K562 (cell line): ENCODE data around the gene PRKRIP1. TPM values are rescaled to one million over a fixed set of nuclear protein-coding genes. Genes with fewer than 3 reads are reported as not detected.

ENCODE experiments used
- ASH1L ChIP-seq: fragments of 450-650 bp; IDR thresholded peaks from 2 replicates; pipeline ENCODE4 v1.6.1; 2018; ENCODE audit warnings: borderline replicate concordance, mild to moderate bottlenecking, low read depth; ENCODE audit not compliant: partially characterized antibody
- BRD4 ChIP-seq: fragments of 200-600 bp; sonication (generic); IDR thresholded peaks from 2 replicates; pipeline ENCODE4 v1.6.1; 2017; ENCODE audit warnings: inconsistent platforms
- EGR1 ChIP-seq: fragments of 450-650 bp; conservative IDR thresholded peaks from 2 replicates; pipeline ENCODE4 v1.6.1; 2017; ENCODE audit warnings: mild to moderate bottlenecking
- FOXK1 ChIP-seq: sonication (generic); formaldehyde crosslinking; IDR thresholded peaks from 2 replicates; pipeline ENCODE4 v1.8.0; 2022; ENCODE audit warnings: missing genetic modification reagents, mild to moderate bottlenecking, borderline replicate concordance
- KDM1A ChIP-seq, 2 experiments: fragments of 450-650 bp; IDR thresholded peaks; 2 replicates each; pipeline ENCODE4 v1.6.1; 2016; ENCODE audit warnings: mild to moderate bottlenecking in 2 of 2
- SIN3B ChIP-seq: fragments of 450-650 bp; IDR thresholded peaks from 2 replicates; pipeline ENCODE4 v1.6.1; 2017; ENCODE audit warnings: low read depth, mild to moderate bottlenecking, moderate library complexity
- SUPT5H ChIP-seq: fragments of 450-650 bp; IDR thresholded peaks from 2 replicates; pipeline ENCODE4 v1.6.1; 2016
- ZBTB1 ChIP-seq: sonication (generic); formaldehyde crosslinking; IDR thresholded peaks from 2 replicates; pipeline ENCODE4 v1.8.1; 2023; ENCODE audit warnings: missing genetic modification reagents, low read depth, mild to moderate bottlenecking, borderline replicate concordance
- ZNF717 ChIP-seq: fragments of 250-450 bp; sonication (Bioruptor Pico); IDR thresholded peaks from 2 replicates; pipeline ENCODE4 v1.5.0; 2021
- polyA plus RNA-seq, 8 experiments: library from polyadenylated mRNA; depleted of rRNA in 4 of 8; stranded (reverse) in 5 of 8; unstranded in 3 of 8; fragments of >200 nt; fragmentation: Nextera tagmentation in 2 of 8; fragmentation: Illumina TruSeq in 1 of 8; extraction: Ambion mirVana in 2 of 8; extraction: Trizol in 1 of 8; gene quantifications; 2 replicates each; pipeline versions ENCODE4 v1.2.1 to v1.2.3, GENCODE V29; 2011 to 2014; ENCODE audit warnings: inconsistent platforms in 1 of 8, missing spikeins in 1 of 8
- total RNA-seq, 7 experiments: library from RNA; depleted of rRNA in 6 of 7; stranded (reverse); fragments of >200 nt in 6 of 7; fragmentation: Illumina TruSeq in 2 of 7; extraction: Trizol in 2 of 7; gene quantifications; 2 replicates each; pipeline versions ENCODE4 v1.2.1 to v1.2.3, GENCODE V29; 2011 to 2021; ENCODE audit warnings: low replicate concordance in 1 of 7
- TF ChIP-seq, protein P1 (sequence below): sonication (generic); formaldehyde crosslinking; IDR thresholded peaks from 2 replicates; pipeline ENCODE4 v1.4.0; 2020; ENCODE audit warnings: mild to moderate bottlenecking, missing genetic modification reagents
- TF ChIP-seq, protein P2 (sequence below): fragments of 450-650 bp; formaldehyde crosslinking; conservative IDR thresholded peaks from 2 replicates; pipeline ENCODE4 v1.4.0; 2022; ENCODE audit warnings: mild to moderate bottlenecking, missing genetic modification characterization
- TF ChIP-seq, protein P3 (sequence below): sonication (generic); formaldehyde crosslinking; IDR thresholded peaks from 2 replicates; pipeline ENCODE4 v1.5.0; 2020; ENCODE audit warnings: missing genetic modification reagents
- TF ChIP-seq, protein P4 (sequence below): sonication (generic); formaldehyde crosslinking; IDR thresholded peaks from 2 replicates; pipeline ENCODE4 v1.8.1; 2023; ENCODE audit warnings: mild to moderate bottlenecking, missing genetic modification reagents, moderate library complexity
- TF ChIP-seq, protein P5 (sequence below): sonication (generic); formaldehyde crosslinking; IDR thresholded peaks from 2 replicates; pipeline ENCODE4 v1.9.0; 2022; ENCODE audit warnings: mild to moderate bottlenecking, missing genetic modification reagents
- TF ChIP-seq, protein P6 (sequence below), 3 experiments: fragments of 200-800 bp in 1 of 3; fragments of 250-450 bp in 1 of 3; fragments of 450-650 bp in 1 of 3; sonication (Bioruptor Pico) in 1 of 3; sonication (Bioruptor generic) in 1 of 3; formaldehyde crosslinking in 1 of 3; IDR thresholded peaks; 2 replicates each; pipeline versions ENCODE4 v1.6.1 to v1.8.0; 2016 to 2022; ENCODE audit warnings: mild to moderate bottlenecking in 2 of 3, missing genetic modification characterization in 2 of 3, missing compliant biosample characterization in 1 of 3, moderate library complexity in 1 of 3

PRKRIP1 gene
- total and polyA plus RNA-seq, 9 of the 15 experiments (the other 6 are each of a cell fraction or from before 2014, with no cell fraction given) = 14.9 to 52.1 (median 19.8) TPM

DNA sequence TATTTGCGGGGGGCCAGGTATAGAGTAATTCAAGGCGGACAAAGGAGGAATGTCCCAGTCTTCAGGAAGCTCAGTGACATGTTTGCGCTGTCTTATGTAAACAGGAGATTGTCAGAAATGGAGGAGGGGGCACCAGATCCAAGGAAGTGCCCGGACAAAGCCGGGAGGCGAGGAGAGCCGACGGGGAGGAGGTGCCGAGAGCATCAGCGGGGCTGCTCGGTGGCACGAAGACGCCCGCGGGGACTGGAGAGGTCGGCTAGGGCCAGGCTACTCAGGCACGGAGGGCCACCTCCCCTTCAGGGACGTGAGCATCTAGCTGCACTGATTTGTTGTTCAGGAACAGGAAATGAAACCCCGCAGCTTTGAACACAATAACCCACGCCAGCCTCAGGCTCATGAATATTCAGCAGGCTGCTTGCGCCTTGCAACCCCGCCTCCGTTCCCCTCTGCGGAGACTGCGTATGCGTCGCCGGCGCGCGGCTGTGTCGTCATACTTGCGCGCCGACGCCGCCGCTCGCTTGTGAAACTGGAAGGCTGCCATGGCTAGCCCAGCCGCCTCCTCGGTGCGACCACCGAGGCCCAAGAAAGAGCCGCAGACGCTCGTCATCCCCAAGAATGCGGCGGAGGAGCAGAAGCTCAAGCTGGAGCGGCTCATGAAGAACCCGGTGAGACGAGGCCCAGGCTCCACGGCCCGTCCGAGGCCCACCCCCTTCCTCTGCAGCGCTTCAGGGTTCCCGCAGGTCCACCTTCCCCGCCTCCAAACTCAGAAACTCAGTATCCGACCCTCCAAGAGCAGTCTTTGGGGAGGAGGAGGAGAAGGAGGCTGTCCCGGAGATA lies at the start of gene PRKRIP1 (continued):
- TF ChIP-seq, protein P1, sequence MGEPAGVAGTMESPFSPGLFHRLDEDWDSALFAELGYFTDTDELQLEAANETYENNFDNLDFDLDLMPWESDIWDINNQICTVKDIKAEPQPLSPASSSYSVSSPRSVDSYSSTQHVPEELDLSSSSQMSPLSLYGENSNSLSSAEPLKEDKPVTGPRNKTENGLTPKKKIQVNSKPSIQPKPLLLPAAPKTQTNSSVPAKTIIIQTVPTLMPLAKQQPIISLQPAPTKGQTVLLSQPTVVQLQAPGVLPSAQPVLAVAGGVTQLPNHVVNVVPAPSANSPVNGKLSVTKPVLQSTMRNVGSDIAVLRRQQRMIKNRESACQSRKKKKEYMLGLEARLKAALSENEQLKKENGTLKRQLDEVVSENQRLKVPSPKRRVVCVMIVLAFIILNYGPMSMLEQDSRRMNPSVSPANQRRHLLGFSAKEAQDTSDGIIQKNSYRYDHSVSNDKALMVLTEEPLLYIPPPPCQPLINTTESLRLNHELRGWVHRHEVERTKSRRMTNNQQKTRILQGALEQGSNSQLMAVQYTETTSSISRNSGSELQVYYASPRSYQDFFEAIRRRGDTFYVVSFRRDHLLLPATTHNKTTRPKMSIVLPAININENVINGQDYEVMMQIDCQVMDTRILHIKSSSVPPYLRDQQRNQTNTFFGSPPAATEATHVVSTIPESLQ (CRISPR knock-in tag) = 0 out of 2 replicates have a peak, but pooled peaks have one; percentile 83
- peak; percentile 39 to 57; a peak in 2 of 4 replicates for TF ChIP-seq KDM1A (IDR thresholded peaks at IDR 0.05)
- TF ChIP-seq BRD4 = no peak
- no peak for TF ChIP-seq ZBTB1
- TF ChIP-seq, protein P2, sequence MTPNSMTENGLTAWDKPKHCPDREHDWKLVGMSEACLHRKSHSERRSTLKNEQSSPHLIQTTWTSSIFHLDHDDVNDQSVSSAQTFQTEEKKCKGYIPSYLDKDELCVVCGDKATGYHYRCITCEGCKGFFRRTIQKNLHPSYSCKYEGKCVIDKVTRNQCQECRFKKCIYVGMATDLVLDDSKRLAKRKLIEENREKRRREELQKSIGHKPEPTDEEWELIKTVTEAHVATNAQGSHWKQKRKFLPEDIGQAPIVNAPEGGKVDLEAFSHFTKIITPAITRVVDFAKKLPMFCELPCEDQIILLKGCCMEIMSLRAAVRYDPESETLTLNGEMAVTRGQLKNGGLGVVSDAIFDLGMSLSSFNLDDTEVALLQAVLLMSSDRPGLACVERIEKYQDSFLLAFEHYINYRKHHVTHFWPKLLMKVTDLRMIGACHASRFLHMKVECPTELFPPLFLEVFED (CRISPR knock-in tag) = 0 out of 2 replicates have a peak, but pooled peaks have one; percentile 27
- 0 out of 2 replicates have a peak, but pooled peaks have one; percentile 82 for TF ChIP-seq ZNF717 (CRISPR knock-in tag)
- peak; percentile 90 for TF ChIP-seq SUPT5H
- 0 out of 2 replicates have a peak, but pooled peaks have one; percentile 27 for TF ChIP-seq EGR1
- TF ChIP-seq, protein P3, sequence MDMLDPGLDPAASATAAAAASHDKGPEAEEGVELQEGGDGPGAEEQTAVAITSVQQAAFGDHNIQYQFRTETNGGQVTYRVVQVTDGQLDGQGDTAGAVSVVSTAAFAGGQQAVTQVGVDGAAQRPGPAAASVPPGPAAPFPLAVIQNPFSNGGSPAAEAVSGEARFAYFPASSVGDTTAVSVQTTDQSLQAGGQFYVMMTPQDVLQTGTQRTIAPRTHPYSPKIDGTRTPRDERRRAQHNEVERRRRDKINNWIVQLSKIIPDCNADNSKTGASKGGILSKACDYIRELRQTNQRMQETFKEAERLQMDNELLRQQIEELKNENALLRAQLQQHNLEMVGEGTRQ (CRISPR knock-in tag) = no peak; the same call in 1 of the 2 replicates
- no peak for TF ChIP-seq ASH1L
- TF ChIP-seq, protein P4, sequence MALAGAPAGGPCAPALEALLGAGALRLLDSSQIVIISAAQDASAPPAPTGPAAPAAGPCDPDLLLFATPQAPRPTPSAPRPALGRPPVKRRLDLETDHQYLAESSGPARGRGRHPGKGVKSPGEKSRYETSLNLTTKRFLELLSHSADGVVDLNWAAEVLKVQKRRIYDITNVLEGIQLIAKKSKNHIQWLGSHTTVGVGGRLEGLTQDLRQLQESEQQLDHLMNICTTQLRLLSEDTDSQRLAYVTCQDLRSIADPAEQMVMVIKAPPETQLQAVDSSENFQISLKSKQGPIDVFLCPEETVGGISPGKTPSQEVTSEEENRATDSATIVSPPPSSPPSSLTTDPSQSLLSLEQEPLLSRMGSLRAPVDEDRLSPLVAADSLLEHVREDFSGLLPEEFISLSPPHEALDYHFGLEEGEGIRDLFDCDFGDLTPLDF = no peak; the same call in 1 of the 2 replicates
- TF ChIP-seq, protein P5, sequence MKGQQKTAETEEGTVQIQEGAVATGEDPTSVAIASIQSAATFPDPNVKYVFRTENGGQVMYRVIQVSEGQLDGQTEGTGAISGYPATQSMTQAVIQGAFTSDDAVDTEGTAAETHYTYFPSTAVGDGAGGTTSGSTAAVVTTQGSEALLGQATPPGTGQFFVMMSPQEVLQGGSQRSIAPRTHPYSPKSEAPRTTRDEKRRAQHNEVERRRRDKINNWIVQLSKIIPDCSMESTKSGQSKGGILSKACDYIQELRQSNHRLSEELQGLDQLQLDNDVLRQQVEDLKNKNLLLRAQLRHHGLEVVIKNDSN = no peak
- TF ChIP-seq, protein P6, sequence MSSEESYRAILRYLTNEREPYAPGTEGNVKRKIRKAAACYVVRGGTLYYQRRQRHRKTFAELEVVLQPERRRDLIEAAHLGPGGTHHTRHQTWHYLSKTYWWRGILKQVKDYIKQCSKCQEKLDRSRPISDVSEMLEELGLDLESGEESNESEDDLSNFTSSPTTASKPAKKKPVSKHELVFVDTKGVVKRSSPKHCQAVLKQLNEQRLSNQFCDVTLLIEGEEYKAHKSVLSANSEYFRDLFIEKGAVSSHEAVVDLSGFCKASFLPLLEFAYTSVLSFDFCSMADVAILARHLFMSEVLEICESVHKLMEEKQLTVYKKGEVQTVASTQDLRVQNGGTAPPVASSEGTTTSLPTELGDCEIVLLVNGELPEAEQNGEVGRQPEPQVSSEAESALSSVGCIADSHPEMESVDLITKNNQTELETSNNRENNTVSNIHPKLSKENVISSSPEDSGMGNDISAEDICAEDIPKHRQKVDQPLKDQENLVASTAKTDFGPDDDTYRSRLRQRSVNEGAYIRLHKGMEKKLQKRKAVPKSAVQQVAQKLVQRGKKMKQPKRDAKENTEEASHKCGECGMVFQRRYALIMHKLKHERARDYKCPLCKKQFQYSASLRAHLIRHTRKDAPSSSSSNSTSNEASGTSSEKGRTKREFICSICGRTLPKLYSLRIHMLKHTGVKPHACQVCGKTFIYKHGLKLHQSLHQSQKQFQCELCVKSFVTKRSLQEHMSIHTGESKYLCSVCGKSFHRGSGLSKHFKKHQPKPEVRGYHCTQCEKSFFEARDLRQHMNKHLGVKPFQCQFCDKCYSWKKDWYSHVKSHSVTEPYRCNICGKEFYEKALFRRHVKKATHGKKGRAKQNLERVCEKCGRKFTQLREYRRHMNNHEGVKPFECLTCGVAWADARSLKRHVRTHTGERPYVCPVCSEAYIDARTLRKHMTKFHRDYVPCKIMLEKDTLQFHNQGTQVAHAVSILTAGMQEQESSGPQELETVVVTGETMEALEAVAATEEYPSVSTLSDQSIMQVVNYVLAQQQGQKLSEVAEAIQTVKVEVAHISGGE (CRISPR knock-in tag; IDR thresholded peaks at IDR 0.05) = no peak
- peak; percentile 86 for TF ChIP-seq SIN3B
- TF ChIP-seq FOXK1 = 0 out of 2 replicates have a peak, but pooled peaks have one; percentile 75
